ENCODE measurements around the gene DAAM2. TPM values are rescaled to one million over a fixed set of nuclear protein-coding genes. Genes with fewer than 3 reads are reported as not detected.

Gene DAAM2
- total and polyA plus RNA-seq, 9 of the 15 experiments (the other 6 are each of a cell fraction or from before 2014, with no cell fraction given) = 0.01 to 0.07 TPM; not detected in 7

- no peak overlapping the region for H3K27ac ChIP-seq (ENCODE audit: extremely low read depth, low read depth, low read length)
- H3K9me3 ChIP-seq (replicated peaks; ENCODE audit: control insufficient read depth, insufficient read depth, low read depth, low read length) = no peaks in the 10 kb centered on the region
- in situ Hi-C loops (cut with MboI) (no loop called here), intact Hi-C loops (cut with micrococcal nuclease) (no loop called here)
- H3K27me3 ChIP-seq (ENCODE audit: control insufficient read depth in 2 of 2, insufficient read depth in 2 of 2, low read length in 2 of 2) = peaks cover 0 to 16% of the 10 kb centered on the region in 2 experiments; a peak in 2 of 5 replicates
- H3K9me1 ChIP-seq (ENCODE audit: control insufficient read depth, insufficient read depth, low read length) = no peaks in the 10 kb centered on the region
- no peaks in the 10 kb centered on the region; the same call in 2 of the 3 replicates for H3K36me3 ChIP-seq (ENCODE audit: control insufficient read depth, insufficient read depth, low read length)
- H4K20me1 ChIP-seq (replicated peaks; ENCODE audit: control insufficient read depth, insufficient read depth, low read length) = no peaks in the 10 kb centered on the region
- 13% methylated on average over 10 of the region's 10 CpGs for WGBS (ENCODE audit: insufficient coverage, low coverage, missing lambda C conversion rate)
- H3K4me3 ChIP-seq = no peak overlapping the region
- POLR2A ChIA-PET = interaction anchor here (0.9 to 1.6 kb wide), 3 partner anchors 9 to 25 kb away, joined by 3 to 5 read pairs (median 3); no protein-coding TSS in a partner anchor
- CTCF ChIA-PET (ENCODE audit: low intra/inter-chr PET ratio) = no interaction called here
- DNase-seq (ENCODE audit: extremely low read depth in 1 of 4, low spot score in 3 of 4) = no peak
- H3K4me1 ChIP-seq (replicated peaks in 1 of 2; ENCODE audit: control insufficient read depth in 2 of 2, insufficient read depth in 2 of 2, low read length in 2 of 2) = no peaks in the 10 kb centered on the region
- H3K9ac ChIP-seq (ENCODE audit: insufficient read depth in 1 of 2, low read depth in 2 of 2, low read length in 2 of 2) = no peak overlapping the region
- TF ChIP-seq FOXP1 (CRISPR knock-in tag; IDR thresholded peaks at IDR 0.05) (no peak), DIDO1 (tag; IDR thresholded peaks at IDR 0.05; ENCODE audit: low read depth) (no peak), NCOA4 (IDR thresholded peaks at IDR 0.05; ENCODE audit: partially characterized antibody) (no peak), TCF3 (CRISPR knock-in tag; IDR thresholded peaks at IDR 0.05) (no peak), SFPQ (IDR thresholded peaks at IDR 0.05; ENCODE audit: low read depth, low read length) (no peak), XRCC5 (IDR thresholded peaks at IDR 0.05; ENCODE audit: low read depth, low read length) (no peak), POLR3G (IDR thresholded peaks at IDR 0.05; ENCODE audit: extremely low read depth, insufficient read length, insufficient replicate concordance) (no peak), ZNF384 (IDR thresholded peaks at IDR 0.05; ENCODE audit: low read depth, low read length) (no peak), HNRNPK (IDR thresholded peaks at IDR 0.05; ENCODE audit: low read depth, low read length, poor library complexity, severe bottlenecking) (no peak), E2F6 (IDR thresholded peaks at IDR 0.05; ENCODE audit: borderline replicate concordance in 1 of 2, extremely low read depth in 1 of 2, insufficient read depth in 1 of 2, insufficient read length in 1 of 2, low read depth in 1 of 2, low read length in 1 of 2, poor library complexity in 1 of 2, severe bottlenecking in 1 of 2) (no peak), MTA2 (IDR thresholded peaks at IDR 0.05; ENCODE audit: low read depth) (no peak)
- H3K4me2 ChIP-seq (ENCODE audit: insufficient read depth, low read length) = no peak overlapping the region
- BruUV-seq (replicated peaks) = no TSS peak
- FAIRE-seq = no peak
- no peak overlapping the region for H2AFZ ChIP-seq (ENCODE audit: low read depth, low read length)
- no peak for ATAC-seq
- H3K79me2 ChIP-seq (ENCODE audit: control insufficient read depth, insufficient read depth, low read length) = no peaks in the 10 kb centered on the region
These were observed 119.4 kb downstream of the DAAM2 start for GRCh38 chr6:39911513-39912125.
